ENCODE results near the gene ARHGAP23. TPM values are rescaled to one million over a fixed set of nuclear protein-coding genes. Genes with fewer than 3 reads are reported as not detected.

The ARHGAP23 gene
- polyA plus RNA-seq, 3 donors from 2014 or later = not detected

DNA sequence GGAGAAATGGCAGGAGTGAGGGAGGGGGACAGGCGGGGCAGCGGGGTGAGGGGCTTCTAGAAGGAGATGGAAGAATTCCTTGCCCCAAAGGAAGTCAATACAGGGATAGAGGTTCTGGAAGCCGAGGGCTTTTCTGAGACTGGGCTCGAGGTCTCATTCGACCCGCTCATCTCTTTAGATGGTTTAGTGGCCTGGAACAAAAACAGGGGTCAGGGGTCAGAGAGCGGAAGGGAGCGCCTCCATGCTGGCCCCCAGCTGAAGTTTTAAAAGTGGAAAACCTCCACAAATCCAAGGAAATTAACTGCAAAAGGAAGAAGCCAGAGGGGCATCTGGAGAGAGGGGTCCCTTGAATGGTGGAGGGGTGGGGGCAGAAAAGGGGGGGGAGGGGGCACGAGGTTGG lies 105.0 kb downstream of the ARHGAP23 start:
- Mint-ChIP-seq H3K4me3 (no peak overlapping the region), H3K36me3 (no peaks in the 10 kb centered on the region), H3K27ac (no peak overlapping the region), H3K4me1 (no peaks in the 10 kb centered on the region), H3K9me3 (no peaks in the 10 kb centered on the region), H3K27me3 (ENCODE audit: low read depth in 3 of 3) (peaks cover 0 to 5% (median 4%) of the 10 kb centered on the region in 3 donors)
- DNase-seq = no peak

DNA sequence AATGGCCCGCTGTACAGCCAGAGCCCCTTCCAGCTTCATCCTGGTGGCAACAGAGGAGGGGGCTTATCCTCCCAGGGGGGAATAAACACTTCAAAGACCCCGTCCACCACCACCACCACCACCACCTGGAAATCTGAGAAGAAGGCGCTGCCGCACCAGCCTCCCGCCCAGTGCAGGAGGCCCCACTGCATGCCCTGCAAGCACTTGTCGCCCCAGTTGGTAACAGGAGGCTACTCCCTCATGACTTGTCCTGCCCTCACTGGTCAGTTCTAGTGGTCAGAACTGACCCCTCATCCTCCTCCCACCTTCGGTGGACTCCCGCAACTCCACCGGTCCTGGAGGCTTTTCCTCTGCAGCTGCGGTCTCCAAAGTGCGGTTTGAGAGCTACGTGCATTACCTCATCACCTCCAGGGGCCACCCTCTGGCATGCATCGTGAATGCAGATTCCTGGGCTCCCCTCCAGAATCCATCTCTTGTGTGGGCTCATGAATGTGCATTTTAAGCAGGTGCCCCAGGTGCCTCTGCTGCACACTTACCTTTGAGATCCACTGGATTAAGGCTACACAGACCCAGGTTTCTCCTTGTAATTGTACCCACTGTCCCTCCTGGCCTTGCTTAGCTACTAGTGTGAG lies 105.7 kb downstream of the ARHGAP23 start:
- Mint-ChIP-seq H3K9me3 (no peaks in the 10 kb centered on the region), H3K27ac (no peak overlapping the region), H3K36me3 (no peaks in the 10 kb centered on the region), H3K27me3 (ENCODE audit: low read depth in 3 of 3) (peaks cover 0 to 5% (median 3%) of the 10 kb centered on the region in 3 donors), H3K4me1 (no peaks in the 10 kb centered on the region), H3K4me3 (no peak overlapping the region)
- no peak for DNase-seq

DNA sequence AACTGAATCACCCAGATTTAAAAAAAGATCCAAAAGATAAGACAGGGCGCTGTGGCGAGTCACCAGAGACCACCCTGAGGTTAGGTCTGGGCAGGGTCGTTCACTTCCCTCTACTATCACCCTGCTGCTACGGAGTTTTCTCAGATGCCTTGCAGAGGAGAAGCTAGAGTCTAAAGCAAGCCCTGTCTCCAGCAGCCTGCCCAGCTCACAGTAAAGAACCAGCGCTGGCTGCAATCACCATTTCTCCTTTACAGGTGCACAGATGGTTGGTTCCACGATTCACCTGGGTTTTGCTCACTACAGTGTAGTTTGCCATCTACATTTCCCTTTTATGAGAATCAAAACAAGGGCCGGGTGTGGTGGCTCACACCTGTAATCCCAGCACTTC lies 106.2 kb downstream of the ARHGAP23 start:
- Mint-ChIP-seq H3K4me3 (no peak overlapping the region), H3K9me3 (no peaks in the 10 kb centered on the region), H3K36me3 (no peaks in the 10 kb centered on the region), H3K27me3 (ENCODE audit: low read depth in 3 of 3) (peaks cover 0 to 5% (median 3%) of the 10 kb centered on the region in 3 donors), H3K4me1 (no peaks in the 10 kb centered on the region), H3K27ac (no peak overlapping the region)
- DNase-seq = no peak

DNA sequence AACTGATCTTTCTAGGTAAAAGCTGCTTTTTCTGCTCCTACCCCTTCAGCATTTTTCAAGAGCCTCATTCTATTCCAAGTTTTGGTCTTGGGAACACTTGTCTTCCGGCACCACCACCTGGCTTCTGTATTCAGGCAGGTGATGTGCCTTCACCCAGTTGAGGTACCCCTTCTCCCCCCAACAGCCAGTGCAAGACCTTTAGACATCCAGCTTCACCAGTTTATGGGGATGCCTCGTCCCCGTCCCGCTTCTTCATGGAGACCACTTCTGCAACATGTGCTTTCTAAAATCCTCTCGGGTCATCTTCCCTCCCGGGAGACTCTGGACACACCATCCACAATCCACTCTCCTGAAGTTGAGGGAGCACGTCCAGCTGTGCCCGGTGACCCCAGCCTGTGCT lies 107.6 kb downstream of the ARHGAP23 start:
- Mint-ChIP-seq H3K9me3 (no peaks in the 10 kb centered on the region), H3K4me1 (no peaks in the 10 kb centered on the region), H3K27me3 (ENCODE audit: low read depth in 3 of 3) (peaks cover 2 to 5% (median 3%) of the 10 kb centered on the region in 3 donors), H3K36me3 (no peaks in the 10 kb centered on the region), H3K4me3 (no peak overlapping the region), H3K27ac (no peak overlapping the region)
- DNase-seq = no peak

DNA sequence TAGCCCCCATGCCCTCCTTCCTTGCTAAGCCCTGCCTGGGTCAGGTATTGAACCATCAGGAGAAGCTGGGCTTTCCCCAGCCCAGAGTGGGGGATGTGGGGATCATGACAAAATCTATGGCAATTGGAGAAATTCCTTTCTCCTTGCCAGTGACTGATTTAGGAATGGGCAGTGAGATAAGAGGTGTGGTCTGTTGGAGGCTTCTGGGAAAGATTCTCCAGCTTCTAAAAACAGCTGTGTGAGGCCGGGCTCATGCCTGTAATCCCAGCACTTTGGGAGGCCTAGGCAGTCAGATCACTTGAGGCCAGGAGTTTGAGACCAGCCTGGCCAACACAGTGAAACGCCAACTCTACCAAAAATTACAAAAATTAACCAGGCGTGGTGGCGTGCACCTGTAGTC lies 108.4 kb downstream of the ARHGAP23 start:
- Mint-ChIP-seq H3K9me3 (no peaks in the 10 kb centered on the region), H3K27me3 (ENCODE audit: low read depth in 3 of 3) (peaks cover 2 to 5% (median 3%) of the 10 kb centered on the region in 3 donors), H3K4me3 (no peak overlapping the region), H3K27ac (no peak overlapping the region), H3K36me3 (no peaks in the 10 kb centered on the region), H3K4me1 (no peaks in the 10 kb centered on the region)
- no peak for DNase-seq

DNA sequence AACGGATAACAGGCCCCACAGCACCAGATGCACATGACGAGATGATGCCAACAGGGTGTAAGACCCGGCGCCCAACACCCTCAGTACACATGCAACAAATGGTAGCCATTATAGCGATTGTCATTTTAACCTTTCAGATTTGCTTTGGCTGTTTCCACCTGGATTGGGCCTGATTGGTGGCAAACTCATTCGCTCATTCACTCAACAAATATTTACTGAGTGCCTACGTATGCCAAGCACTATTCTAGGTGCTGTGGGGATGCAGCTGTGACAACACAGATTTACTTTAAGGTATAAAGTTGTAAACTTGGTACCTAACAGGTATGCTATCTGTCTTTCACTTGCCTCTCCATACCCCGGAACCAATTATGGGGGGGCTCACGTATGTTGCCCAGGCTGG lies 110.6 kb downstream of the ARHGAP23 start:
- Mint-ChIP-seq H3K36me3 (no peaks in the 10 kb centered on the region), H3K27me3 (ENCODE audit: low read depth in 3 of 3) (peaks cover 2 to 8% (median 3%) of the 10 kb centered on the region in 3 donors), H3K4me3 (no peak overlapping the region), H3K4me1 (no peaks in the 10 kb centered on the region), H3K9me3 (no peaks in the 10 kb centered on the region), H3K27ac (no peak overlapping the region)
- no peak for DNase-seq

DNA sequence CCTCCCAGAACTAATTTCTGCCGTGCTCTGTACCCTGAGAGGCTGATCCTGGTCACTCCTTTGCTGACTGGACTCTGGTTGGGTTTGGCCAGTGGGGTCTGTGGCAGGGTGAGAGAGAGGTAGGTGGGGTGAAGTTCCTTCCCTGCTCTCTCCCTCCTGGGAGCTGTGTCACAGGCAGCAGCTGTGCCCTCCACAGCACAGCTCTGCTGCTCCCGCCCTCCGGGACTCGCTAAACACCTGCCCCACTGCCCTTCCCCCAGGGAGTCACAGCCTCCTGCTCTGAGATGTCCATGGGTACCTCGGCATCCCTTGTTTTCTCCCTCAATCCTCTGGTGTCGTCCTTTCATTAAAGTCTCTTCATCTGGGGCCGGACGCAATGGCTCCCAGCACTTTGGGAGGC lies 111.1 kb downstream of the ARHGAP23 start:
- Mint-ChIP-seq H3K4me3 (no peak overlapping the region), H3K9me3 (no peaks in the 10 kb centered on the region), H3K27me3 (ENCODE audit: low read depth in 3 of 3) (peaks cover 2 to 8% (median 3%) of the 10 kb centered on the region in 3 donors), H3K4me1 (no peaks in the 10 kb centered on the region), H3K36me3 (no peaks in the 10 kb centered on the region), H3K27ac (no peak overlapping the region)
- DNase-seq = no peak

DNA sequence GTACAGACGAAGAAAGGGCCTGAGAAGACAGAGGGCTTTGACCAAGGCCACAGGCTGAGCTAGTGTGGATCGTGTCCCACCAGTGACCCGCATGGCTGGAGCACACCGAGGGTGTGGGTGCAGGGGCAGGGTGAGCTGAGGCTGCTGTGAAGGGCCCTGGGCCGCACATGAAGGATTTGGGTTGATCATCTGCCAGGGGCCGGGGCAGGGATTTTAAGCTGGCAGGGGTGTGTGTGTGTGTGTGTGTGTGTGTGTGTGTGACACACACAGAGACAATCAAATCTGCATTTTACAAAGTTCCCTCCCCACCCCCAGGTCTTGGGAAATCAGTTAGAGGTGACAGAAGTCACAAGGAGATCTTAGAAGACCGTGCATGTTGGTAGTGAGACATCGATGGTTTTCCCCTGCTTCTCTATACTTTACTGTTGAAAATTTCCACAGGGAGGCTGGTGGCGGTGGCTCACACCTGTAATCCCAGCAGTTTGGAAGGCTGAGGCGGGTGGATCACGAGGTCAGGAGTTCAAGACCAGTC lies 112.3 kb downstream of the ARHGAP23 start:
- no peak overlapping the region for H3K4me3 Mint-ChIP-seq
- no peaks in the 10 kb centered on the region for H3K36me3 Mint-ChIP-seq
- DNase-seq = no peak
- no peaks in the 10 kb centered on the region for H3K9me3 Mint-ChIP-seq
- peaks cover 2 to 8% (median 3%) of the 10 kb centered on the region in 3 donors for H3K27me3 Mint-ChIP-seq (ENCODE audit: low read depth in 3 of 3)
- no peak overlapping the region for H3K27ac Mint-ChIP-seq
- H3K4me1 Mint-ChIP-seq = no peaks in the 10 kb centered on the region

DNA sequence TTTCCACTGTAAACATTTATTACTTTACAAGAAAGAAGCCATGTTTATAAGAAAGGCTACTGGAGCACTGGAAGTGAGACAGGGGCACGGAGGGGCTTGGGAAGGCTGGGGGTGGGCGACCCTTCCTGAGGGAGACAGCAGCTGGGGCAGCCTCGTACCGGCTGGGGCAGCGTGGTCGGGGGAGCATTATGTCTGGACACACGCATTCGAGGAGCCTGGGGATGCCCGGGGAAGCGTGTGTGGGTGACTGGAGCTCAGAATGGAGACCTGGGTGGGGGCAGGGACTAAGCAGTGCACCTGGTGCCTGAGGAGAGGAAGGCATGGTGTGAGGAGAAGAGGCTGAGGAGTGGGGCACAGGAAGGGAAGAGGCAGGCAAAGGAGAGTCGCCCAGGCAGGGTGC lies 113.0 kb downstream of the ARHGAP23 start:
- peaks cover 2 to 7% (median 2%) of the 10 kb centered on the region in 3 donors for H3K27me3 Mint-ChIP-seq (ENCODE audit: low read depth in 3 of 3)
- DNase-seq = no peak

DNA sequence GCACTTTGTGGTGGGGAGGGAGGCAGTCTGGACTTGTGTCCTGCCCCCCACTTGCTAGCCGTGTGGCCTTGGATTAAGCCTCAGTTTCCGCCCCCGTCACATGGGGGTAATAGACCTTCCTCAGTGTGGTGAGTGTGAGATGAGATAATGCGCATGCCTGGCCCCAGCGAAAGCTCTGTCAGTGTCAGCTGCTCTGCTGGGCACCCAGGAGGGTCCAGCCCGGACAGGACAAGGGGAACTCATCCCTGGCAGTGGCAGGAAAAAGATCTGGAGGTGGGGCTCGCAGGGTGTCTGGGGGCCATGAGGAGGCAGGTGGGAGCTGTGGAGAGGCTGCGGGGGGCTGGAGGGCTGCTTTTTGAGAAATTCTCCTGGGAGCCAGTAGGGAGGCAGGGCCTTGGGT lies 114.0 kb downstream of the ARHGAP23 start:
- no peaks in the 10 kb centered on the region for H3K4me1 Mint-ChIP-seq
- H3K27ac Mint-ChIP-seq = no peak overlapping the region
- H3K36me3 Mint-ChIP-seq = no peaks in the 10 kb centered on the region
- no peaks in the 10 kb centered on the region for H3K9me3 Mint-ChIP-seq
- peaks cover 1 to 7% (median 2%) of the 10 kb centered on the region in 3 donors for H3K27me3 Mint-ChIP-seq (ENCODE audit: low read depth in 3 of 3)
- DNase-seq = no peak
- H3K4me3 Mint-ChIP-seq = no peak overlapping the region

More for the DNA sequence above, 113.0 kb downstream of the ARHGAP23 start:
- Mint-ChIP-seq H3K4me3 (no peak overlapping the region), H3K36me3 (no peaks in the 10 kb centered on the region), H3K27ac (no peak overlapping the region), H3K4me1 (no peaks in the 10 kb centered on the region), H3K9me3 (no peaks in the 10 kb centered on the region)

DNA sequence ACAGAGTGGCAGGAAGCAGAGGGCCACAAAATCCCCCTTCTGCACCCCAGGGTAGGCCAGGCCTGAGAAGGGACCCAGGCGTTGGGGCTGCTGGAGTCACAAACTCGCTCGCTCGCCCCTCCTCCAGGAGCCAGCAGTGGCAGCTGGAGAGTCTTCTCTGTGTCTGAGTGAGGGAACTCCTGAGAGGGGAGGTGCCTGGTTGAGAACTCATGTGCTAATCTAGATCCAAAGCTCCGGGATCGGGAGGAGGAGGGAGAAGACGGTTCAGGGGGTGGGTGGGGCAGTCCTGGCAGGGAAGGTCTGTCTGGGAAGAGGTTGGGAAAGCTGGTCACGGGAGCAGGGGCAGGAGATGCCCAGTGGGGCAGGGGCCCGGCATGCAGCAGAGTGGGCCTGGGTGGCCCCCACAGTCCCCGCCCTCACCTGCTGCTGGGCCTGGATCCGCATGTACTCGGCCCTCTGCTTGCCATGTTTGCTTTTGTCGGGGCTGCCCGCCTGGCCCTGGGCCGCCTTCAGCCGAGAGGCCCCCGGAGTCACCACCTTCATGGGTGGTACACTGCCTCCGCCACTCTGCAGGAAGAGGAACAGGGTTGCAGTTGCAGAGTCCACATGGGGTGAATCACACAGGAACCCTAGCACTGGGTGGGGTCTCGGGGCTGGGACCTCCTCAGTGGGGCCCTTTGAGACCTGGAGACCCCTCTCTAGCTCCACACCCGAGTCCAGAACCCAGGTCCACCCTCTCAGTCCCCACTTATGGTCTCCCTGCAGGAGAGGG lies 115.3 kb downstream of the ARHGAP23 start:
- no peak overlapping the region for H3K4me3 Mint-ChIP-seq
- no peaks in the 10 kb centered on the region for H3K4me1 Mint-ChIP-seq
- no peak overlapping the region for H3K27ac Mint-ChIP-seq
- no peaks in the 10 kb centered on the region for H3K36me3 Mint-ChIP-seq
- peaks cover 2 to 7% (median 2%) of the 10 kb centered on the region in 3 donors for H3K27me3 Mint-ChIP-seq (ENCODE audit: low read depth in 3 of 3)
- DNase-seq = no peak
- peaks cover 0 to 1% (median 0%) of the 10 kb centered on the region in 6 donors for H3K9me3 Mint-ChIP-seq

DNA sequence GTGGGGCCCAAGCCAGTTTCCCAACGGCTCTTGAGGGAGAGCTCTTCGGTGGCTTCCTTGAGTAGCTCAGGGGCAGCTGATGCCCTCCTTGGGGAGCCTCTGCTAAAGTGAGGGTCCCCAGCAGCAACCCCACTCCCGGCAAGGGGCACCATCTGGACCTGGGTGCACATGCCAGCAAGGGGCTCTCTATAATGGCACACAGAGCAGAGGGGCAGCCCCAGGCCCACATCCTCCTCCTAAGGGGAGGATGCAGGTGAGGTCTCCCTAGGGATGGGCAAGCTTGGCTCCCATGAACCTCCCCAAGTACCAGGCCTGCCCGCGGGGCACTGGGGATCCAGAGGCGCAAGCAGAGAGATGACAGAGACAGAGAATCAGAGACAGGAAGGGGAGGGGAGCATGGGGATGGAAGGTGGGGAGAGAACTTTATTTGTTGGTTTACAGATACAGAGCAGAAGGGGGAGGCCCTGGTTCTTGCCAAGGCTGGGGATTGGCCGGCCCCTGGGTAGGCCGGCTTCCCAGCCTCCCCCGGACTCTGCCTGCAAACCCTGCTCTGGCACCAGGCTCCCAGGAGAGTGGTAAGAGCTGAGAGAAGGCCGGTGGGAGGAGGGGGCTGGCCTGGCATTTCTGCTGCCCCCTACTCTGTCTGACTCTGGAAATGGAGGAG lies 116.0 kb downstream of the ARHGAP23 start:
- Mint-ChIP-seq H3K36me3 (no peaks in the 10 kb centered on the region), H3K27me3 (ENCODE audit: low read depth in 3 of 3) (peaks cover 2 to 7% (median 2%) of the 10 kb centered on the region in 3 donors), H3K4me1 (no peaks in the 10 kb centered on the region), H3K27ac (no peak overlapping the region), H3K9me3 (peaks cover 0 to 1% (median 0%) of the 10 kb centered on the region in 6 donors), H3K4me3 (no peak overlapping the region)
- no peak for DNase-seq

DNA sequence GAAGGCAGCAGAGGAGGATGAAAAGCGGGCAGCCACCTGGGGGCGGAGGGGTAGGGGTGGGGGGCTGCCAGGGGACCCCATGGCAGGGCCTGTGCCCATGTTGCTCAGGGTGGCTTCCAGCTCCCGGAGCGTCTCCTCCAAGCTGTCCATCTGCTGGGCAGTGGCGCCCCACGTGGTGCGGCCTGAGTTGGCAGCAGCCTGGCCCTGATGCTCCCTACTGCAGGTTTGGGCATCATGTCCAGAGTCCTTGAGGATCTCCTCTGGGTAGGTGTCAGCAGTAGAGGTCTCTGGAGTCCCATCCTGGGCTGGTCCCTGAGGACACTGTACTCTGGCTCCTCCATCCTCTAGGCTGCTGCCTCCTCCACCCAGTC lies 116.6 kb downstream of the ARHGAP23 start:
- no peaks in the 10 kb centered on the region for H3K4me1 Mint-ChIP-seq
- H3K27me3 Mint-ChIP-seq (ENCODE audit: low read depth in 3 of 3) = peaks cover 3 to 7% (median 6%) of the 10 kb centered on the region in 3 donors
- no peak overlapping the region for H3K27ac Mint-ChIP-seq
- no peak for DNase-seq
- H3K4me3 Mint-ChIP-seq = no peak overlapping the region
- H3K9me3 Mint-ChIP-seq = peaks cover 0 to 1% (median 0%) of the 10 kb centered on the region in 6 donors
- H3K36me3 Mint-ChIP-seq = no peaks in the 10 kb centered on the region
